ENCODE results near the gene KCNJ4.
"Not testable (repeated sequence)": the region's sequence is repeated elsewhere in the genome, so short reads cannot be mapped to it uniquely, and the experiment has no call there.

KCNJ4 gene

GRCh38 chr22:38471237-38471636 lies 16.2 kb upstream of the KCNJ4 start:
- TF ChIP-seq ZFX (IDR thresholded peaks at IDR 0.05; ENCODE audit: borderline replicate concordance), result no peak
- TF ChIP-seq CTCF (IDR thresholded peaks at IDR 0.05), result no peak
- H3K27ac ChIP-seq, result no peak overlapping the region

- H3K27ac ChIP-seq, result not testable (repeated sequence)
Observed at GRCh38 chr22:38470179-38470578, 15.2 kb upstream of the KCNJ4 start.

GRCh38 chr22:38469306-38469781 lies 14.3 kb upstream of the KCNJ4 start:
- no peak overlapping the region for H3K27ac ChIP-seq
- TF ChIP-seq CTCF (IDR thresholded peaks at IDR 0.05) (no peak), ZFX (IDR thresholded peaks at IDR 0.05; ENCODE audit: borderline replicate concordance) (no peak)

- no peak for TF ChIP-seq ZFX (IDR thresholded peaks at IDR 0.05; ENCODE audit: borderline replicate concordance)
- TF ChIP-seq CTCF (IDR thresholded peaks at IDR 0.05), result no peak
- H3K27ac ChIP-seq, result no peak overlapping the region
Observed at GRCh38 chr22:38468443-38469305, 13.7 kb upstream of the KCNJ4 start.

GRCh38 chr22:38467904-38468442 lies 13.0 kb upstream of the KCNJ4 start, which contains the start of gene KDELR3:
Gene KDELR3, plus strand, starts transcription at chr22:38468096. Its CDS starts 138 bp downstream, at chr22:38468234.
- TF ChIP-seq ZFX (IDR thresholded peaks at IDR 0.05; ENCODE audit: borderline replicate concordance), result no peak
- TF ChIP-seq CTCF (IDR thresholded peaks at IDR 0.05), result peak; percentile 17; the same call in 1 of the 2 replicates

GRCh38 chr22:38467438-38467903 lies 12.5 kb upstream of the KCNJ4 start:
- no peak overlapping the region for H3K27ac ChIP-seq
- TF ChIP-seq ZFX (IDR thresholded peaks at IDR 0.05; ENCODE audit: borderline replicate concordance) (no peak), CTCF (IDR thresholded peaks at IDR 0.05) (no peak)

More at GRCh38 chr22:38467904-38468442, 13.0 kb upstream of the KCNJ4 start, which contains the start of gene KDELR3:
- H3K27ac ChIP-seq, result no peak within 1 kb of the TSS

GRCh38 chr22:38465673-38466490 lies 10.9 kb upstream of the KCNJ4 start:
- H3K27ac ChIP-seq, result no peak overlapping the region
- TF ChIP-seq CTCF (IDR thresholded peaks at IDR 0.05) (no peak), ZFX (IDR thresholded peaks at IDR 0.05; ENCODE audit: borderline replicate concordance) (no peak)
